Left lung (tissue), 10 donors: Measurements from ENCODE around the gene PRKD2. TPM values are rescaled to one million over a fixed set of nuclear protein-coding genes. Genes with fewer than 3 reads are reported as not detected.

Experiments used
- ATAC-seq: fragments of 200-7000 bp; cut with Tn5 transposase; one replicate; pipeline ENCODE4 v1.9.1; 2020; ENCODE audit warnings: moderate library complexity
- DNase-seq, 4 donors: peaks; one replicate each; pipeline ENCODE4 v3.0.0-alpha.2; 2013 to 2020
- H3K27ac ChIP-seq, 2 donors: fragments of 200-600 bp; sonication (generic) in 1 of 2; one replicate each; pipeline versions ENCODE4 v1.5.0 to v1.8.0; 2020 to 2021
- H3K27me3 ChIP-seq, 2 donors: fragments of 200-600 bp; sonication (generic) in 1 of 2; one replicate each; pipeline versions ENCODE4 v1.5.0 to v1.8.0; 2020 to 2021
- H3K36me3 ChIP-seq, 2 donors: fragments of 200-600 bp; sonication (generic) in 1 of 2; one replicate each; pipeline versions ENCODE4 v1.5.0 to v1.8.0; 2020 to 2021
- H3K4me1 ChIP-seq, 2 donors: fragments of 200-600 bp; one replicate each; pipeline ENCODE4 v1.8.0; 2021
- H3K4me3 ChIP-seq, 2 donors: fragments of 200-600 bp; sonication (generic) in 1 of 2; one replicate each; pipeline versions ENCODE4 v1.5.0 to v1.8.0; 2020 to 2021; ENCODE audit warnings: mild to moderate bottlenecking in 1 of 2
- H3K9me3 ChIP-seq, 2 donors: fragments of 200-600 bp; sonication (generic) in 1 of 2; one replicate each; pipeline versions ENCODE4 v1.5.0 to v1.8.0; 2020 to 2021
- CTCF ChIP-seq, 2 donors: fragments of 200-600 bp; sonication (generic) in 1 of 2; IDR thresholded peaks; one replicate each; pipeline versions ENCODE4 v1.5.0 to v1.8.0; 2021; ENCODE audit warnings: antibody characterized with exemption in 2 of 2
- intact Hi-C, 2 donors: fragments of 100-400 bp; cut with DNase I; formaldehyde crosslinking; loops; one replicate each; pipeline versions ENCODE4 v1.11.2 to v1.14.2; 2022
- polyA plus RNA-seq, 6 donors: library from polyadenylated mRNA; unstranded; fragments of 120-200 nt; gene quantifications; one replicate each; pipeline ENCODE4 v1.2.1, GENCODE V29; 2013; ENCODE audit not compliant: insufficient read length in 6 of 6
- total RNA-seq, 2 donors: library from RNA; stranded (reverse); fragmentation: NEBNext Ultra II Directional; extraction: Animal tissue kit (Norgen Biotek cat#: 25700); gene quantifications; one replicate each; pipeline ENCODE4 v1.2.1, GENCODE V29; 2021
- donor health status: DM: no; HTN: yes; CAD: no.
- donor health status: DM: no; HTN: no; CAD: no.

Gene PRKD2
- total and polyA plus RNA-seq, 8 donors = 37.8 to 61.4 (median 53.1) TPM

DNA sequence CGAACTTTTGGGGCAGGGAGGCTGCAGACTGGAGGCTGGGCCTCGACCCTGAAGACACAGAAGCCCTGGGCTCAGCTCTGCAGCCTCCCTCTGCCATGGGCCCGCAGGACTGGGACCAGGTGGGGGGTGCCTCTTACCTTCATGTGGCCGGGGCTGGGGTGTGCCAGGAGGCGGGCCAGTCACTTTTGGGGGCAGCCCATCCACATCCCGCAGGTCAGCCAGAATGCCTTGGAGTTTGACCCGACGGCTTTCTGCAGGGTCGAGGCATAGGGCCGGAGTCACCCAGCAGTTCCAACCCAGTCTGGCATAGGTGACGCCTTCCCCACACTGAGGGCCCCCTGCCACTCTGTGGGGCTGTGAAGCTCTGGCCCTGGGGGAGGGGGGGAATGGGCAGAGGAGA lies 10.8 kb upstream of the PRKD2 start:
- H3K36me3 ChIP-seq = peaks cover 0 to 87% of the 10 kb centered on the region in 2 donors
- H3K27ac ChIP-seq = peak overlapping the region in 1 of 2 donors; percentile 58
- H3K9me3 ChIP-seq = no peaks in the 10 kb centered on the region
- H3K4me1 ChIP-seq = peaks cover 3 to 71% of the 10 kb centered on the region in 2 donors
- no peak overlapping the region for H3K4me3 ChIP-seq
- DNase-seq = peak in 1 of 4 donors; percentile 53
- intact Hi-C loops = no loop called here
- no peak for ATAC-seq
- H3K27me3 ChIP-seq = no peaks in the 10 kb centered on the region
- TF ChIP-seq CTCF (IDR thresholded peaks at IDR 0.05) = no peak

- H3K9me3 ChIP-seq = no peaks in the 10 kb centered on the region
- no peaks in the 10 kb centered on the region for H3K27me3 ChIP-seq
- peaks cover 0 to 66% of the 10 kb centered on the region in 2 donors for H3K4me1 ChIP-seq
- peak overlapping the region in 1 of 2 donors; percentile 58 for H3K27ac ChIP-seq
- ATAC-seq (no peak), DNase-seq (no peak)
- intact Hi-C loops = no loop called here
- H3K4me3 ChIP-seq = no peak overlapping the region
- H3K36me3 ChIP-seq = peaks cover 0 to 88% of the 10 kb centered on the region in 2 donors
- TF ChIP-seq CTCF (IDR thresholded peaks at IDR 0.05) = no peak
Observed at GRCh38 chr19:46726971-46727501, 10.1 kb upstream of the PRKD2 start.

DNA sequence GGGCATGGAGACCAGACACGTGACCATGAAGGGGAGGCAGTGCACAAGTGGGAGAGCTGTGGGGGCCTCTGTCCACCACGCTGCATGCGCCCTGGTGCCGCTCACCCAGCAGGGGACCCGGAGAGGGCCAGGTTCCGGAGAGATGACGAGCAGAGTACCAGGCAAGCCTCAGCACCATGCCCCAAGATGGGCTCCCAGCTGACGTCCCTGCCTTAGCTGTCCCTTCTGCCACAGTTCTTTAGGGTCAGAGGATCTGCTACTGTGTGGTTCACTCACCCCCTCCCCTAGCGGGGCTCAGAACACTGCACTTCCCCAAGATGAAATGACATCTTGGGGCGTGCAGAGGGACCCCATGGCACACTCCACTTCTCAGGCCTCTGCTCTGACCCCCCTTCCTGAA lies 9.6 kb upstream of the PRKD2 start:
- Histone ChIP-seq H3K4me1 (peaks cover 0 to 61% of the 10 kb centered on the region in 2 donors), H3K27me3 (no peaks in the 10 kb centered on the region), H3K9me3 (no peaks in the 10 kb centered on the region), H3K36me3 (peaks cover 0 to 93% of the 10 kb centered on the region in 2 donors), H3K4me3 (no peak overlapping the region), H3K27ac (no peak overlapping the region)
- intact Hi-C loops = no loop called here
- TF ChIP-seq CTCF (IDR thresholded peaks at IDR 0.05) = no peak
- ATAC-seq (no peak), DNase-seq (peak in 1 of 4 donors; percentile 41)

GRCh38 chr19:46725859-46726393 lies 9.0 kb upstream of the PRKD2 start:
- intact Hi-C loops = no loop called here
- peaks cover 0 to 55% of the 10 kb centered on the region in 2 donors for H3K4me1 ChIP-seq
- no peak for ATAC-seq
- TF ChIP-seq CTCF (IDR thresholded peaks at IDR 0.05) = no peak
- peak in 1 of 4 donors; percentile 25 for DNase-seq
- H3K27me3 ChIP-seq = no peaks in the 10 kb centered on the region
- H3K27ac ChIP-seq = no peak overlapping the region
- no peak overlapping the region for H3K4me3 ChIP-seq
- H3K9me3 ChIP-seq = no peaks in the 10 kb centered on the region
- H3K36me3 ChIP-seq = peaks cover 0 to 98% of the 10 kb centered on the region in 2 donors

DNA sequence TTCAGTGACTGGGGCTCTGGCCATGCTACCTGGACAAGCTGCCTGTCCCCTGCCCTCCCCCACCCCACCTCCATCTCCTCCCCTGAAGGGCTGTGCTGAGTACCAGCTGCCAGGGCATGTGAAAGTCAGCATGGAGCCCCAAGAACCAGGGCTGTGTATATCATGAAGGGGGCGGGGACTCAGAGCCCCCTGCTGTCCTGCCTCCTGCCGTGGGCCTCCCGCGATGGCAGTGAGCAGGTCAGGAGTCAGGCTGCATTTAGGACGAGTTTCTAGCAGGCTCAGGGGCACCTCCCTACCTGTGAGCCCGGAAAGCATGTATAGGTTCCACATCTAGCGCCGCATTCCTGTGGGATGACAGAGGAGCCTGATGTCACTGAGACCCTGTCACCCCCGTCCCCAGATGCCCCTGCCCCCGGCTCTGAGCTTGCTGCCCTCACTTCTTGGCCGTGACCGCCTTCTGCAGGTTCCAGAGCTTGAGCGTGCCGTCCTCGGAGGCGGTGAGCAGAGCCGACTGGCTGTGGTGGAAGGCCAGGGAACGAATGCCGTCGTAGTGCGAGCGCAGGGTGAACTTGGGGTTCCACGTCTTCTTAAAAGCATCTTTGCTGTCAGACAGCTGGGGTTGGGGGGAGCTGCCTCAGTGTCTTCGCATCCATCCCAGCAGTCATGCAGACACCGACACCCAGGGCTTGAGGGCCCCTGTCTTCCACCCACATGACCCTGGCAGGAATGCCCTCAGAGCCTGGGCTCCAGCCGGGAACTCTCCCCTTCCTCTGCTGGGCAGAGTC lies 8.3 kb upstream of the PRKD2 start:
- intact Hi-C loops = no loop called here
- Histone ChIP-seq H3K36me3 (peaks cover 0 to 98% of the 10 kb centered on the region in 2 donors), H3K4me1 (peaks cover 0 to 48% of the 10 kb centered on the region in 2 donors), H3K27ac (no peak overlapping the region), H3K27me3 (no peaks in the 10 kb centered on the region), H3K9me3 (no peaks in the 10 kb centered on the region), H3K4me3 (no peak overlapping the region)
- peak in 1 of 4 donors; percentile 49 for DNase-seq
- TF ChIP-seq CTCF (IDR thresholded peaks at IDR 0.05) = no peak
- ATAC-seq = no peak
